ENCODE measurements around the gene C17orf100. TPM values are rescaled to one million over a fixed set of nuclear protein-coding genes. Genes with fewer than 3 reads are reported as not detected.

C17orf100 gene
- polyA plus RNA-seq (2011; rRNA removed) = 4.1 and 4.2 TPM in 2 replicates
- polyA plus RNA-seq (2012; cell fraction: cytosol; rRNA removed) = 2.1 and 2.9 TPM in 2 replicates
- 1.6 and 2.0 TPM in 2 replicates for polyA plus RNA-seq (2012; cell fraction: nucleus; rRNA removed)
- 2.4 to 3.1 TPM (median 2.6 TPM) in 3 replicates for polyA plus RNA-seq (2017; fragmentation: RNase III; extraction: RNeasy Plus Mini Kit Qiagen cat#74134 plus additional on column Dnase treatment)
- 1.9 TPM in 2 replicates for polyA minus RNA-seq (2011; rRNA and poly(A)+ RNA removed)

DNA sequence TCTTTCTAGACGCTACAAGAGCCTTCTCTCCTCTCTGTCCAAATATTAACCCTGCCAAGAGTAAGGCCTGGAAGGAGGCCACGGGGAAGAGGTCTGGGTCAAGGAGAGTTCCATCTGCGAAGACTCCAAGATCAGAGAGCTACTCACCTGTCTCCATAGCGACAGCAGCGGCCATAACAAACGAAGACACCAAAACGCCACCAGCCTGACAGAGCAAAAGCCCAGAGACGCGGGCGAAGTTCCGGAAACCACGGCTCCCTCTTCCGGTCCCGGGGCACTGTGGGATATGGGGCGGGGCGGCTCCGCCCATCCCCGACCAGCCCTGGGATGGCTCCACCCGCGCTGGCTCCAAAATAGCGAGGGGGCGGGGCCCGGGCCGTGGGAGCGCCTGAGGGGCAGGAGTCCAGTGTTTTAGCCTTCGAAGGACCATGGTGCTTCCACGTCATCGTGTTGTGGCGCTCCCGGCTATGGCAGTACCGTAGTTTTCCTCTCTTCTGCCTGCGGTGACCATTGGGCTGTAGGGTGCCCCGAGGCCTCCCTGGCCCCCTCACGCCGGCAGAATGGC is at the start of gene C17orf100, which contains the start of gene MED31:
C17orf100 (plus strand) TSS at position 409 of the 565 bp plus-strand sequence; CDS start at position 561, 152 bp downstream.
MED31 (minus strand) TSS at position 252 of the 565 bp plus-strand sequence; CDS start at position 175, 77 bp downstream.
- POLR2A ChIA-PET = interaction anchor here (1.4 to 1.8 kb wide), 2 partner anchors 11 to 384 kb away, joined by 3 to 12 read pairs; partner anchors contain the start of genes KIAA0753, SLC16A13 and TXNDC17
- WGBS (ENCODE audit: missing lambda C conversion rate) = 3% methylated on average over 24 of the region's 35 CpGs
- FAIRE-seq (peak; percentile 43), ATAC-seq (peak; percentile 92 to 97), DNase-seq (ENCODE audit: low read depth in 1 of 2, low spot score in 1 of 2) (peak; percentile 95 to 99)
- CTCF ChIA-PET = interaction anchor here (1.2 to 2.2 kb wide), 5 partner anchors 13 to 370 kb away, joined by 3 to 6 read pairs (median 4); no protein-coding TSS in a partner anchor
- no peaks in the 10 kb centered on the region for H3K9me3 ChIP-seq
- peaks cover 23% of the 10 kb centered on the region; the same call in 2 of the 3 replicates for H3K4me1 ChIP-seq
- H3K27ac ChIP-seq = peak within 1 kb of the TSS; percentile 82 to 88
- H3K4me2 ChIP-seq = peak within 1 kb of the TSS; percentile 92
- H3K4me3 ChIP-seq = peak within 1 kb of the TSS; percentile 87
- TF ChIP-seq RNF2 (IDR thresholded peaks at IDR 0.05; ENCODE audit: borderline replicate concordance, low read depth) = no peak; the same call in 1 of the 2 replicates
- TF ChIP-seq ZC3H11A (IDR thresholded peaks at IDR 0.05) = no peak
- TF ChIP-seq CBX2 (IDR thresholded peaks at IDR 0.05; ENCODE audit: borderline replicate concordance, low read depth) = no peak
- no peak for TF ChIP-seq HOXB5 (CRISPR knock-in tag; IDR thresholded peaks at IDR 0.05)
- no peak for TF ChIP-seq TFCP2L1 (CRISPR knock-in tag; IDR thresholded peaks at IDR 0.05)
- no peak for TF ChIP-seq FOXS1 (CRISPR knock-in tag; IDR thresholded peaks at IDR 0.05)
- no peak for TF ChIP-seq CHD2 (IDR thresholded peaks at IDR 0.05; ENCODE audit: low read length, partially characterized antibody)
- TF ChIP-seq EHF (CRISPR knock-in tag; IDR thresholded peaks at IDR 0.05) = no peak
- 0 out of 2 replicates have a peak, but pooled peaks have one; percentile 2 for TF ChIP-seq ESRRA (IDR thresholded peaks at IDR 0.05; ENCODE audit: borderline replicate concordance, low read length)
- TF ChIP-seq, protein P1, sequence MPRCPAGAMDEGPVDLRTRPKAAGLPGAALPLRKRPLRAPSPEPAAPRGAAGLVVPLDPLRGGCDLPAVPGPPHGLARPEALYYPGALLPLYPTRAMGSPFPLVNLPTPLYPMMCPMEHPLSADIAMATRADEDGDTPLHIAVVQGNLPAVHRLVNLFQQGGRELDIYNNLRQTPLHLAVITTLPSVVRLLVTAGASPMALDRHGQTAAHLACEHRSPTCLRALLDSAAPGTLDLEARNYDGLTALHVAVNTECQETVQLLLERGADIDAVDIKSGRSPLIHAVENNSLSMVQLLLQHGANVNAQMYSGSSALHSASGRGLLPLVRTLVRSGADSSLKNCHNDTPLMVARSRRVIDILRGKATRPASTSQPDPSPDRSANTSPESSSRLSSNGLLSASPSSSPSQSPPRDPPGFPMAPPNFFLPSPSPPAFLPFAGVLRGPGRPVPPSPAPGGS (IDR thresholded peaks at IDR 0.05) = peak; percentile 49; the same call in 1 of the 3 replicates
- TF ChIP-seq NPAS2 (CRISPR knock-in tag; IDR thresholded peaks at IDR 0.05; ENCODE audit: borderline replicate concordance) = no peak
- TF ChIP-seq, protein P2, sequence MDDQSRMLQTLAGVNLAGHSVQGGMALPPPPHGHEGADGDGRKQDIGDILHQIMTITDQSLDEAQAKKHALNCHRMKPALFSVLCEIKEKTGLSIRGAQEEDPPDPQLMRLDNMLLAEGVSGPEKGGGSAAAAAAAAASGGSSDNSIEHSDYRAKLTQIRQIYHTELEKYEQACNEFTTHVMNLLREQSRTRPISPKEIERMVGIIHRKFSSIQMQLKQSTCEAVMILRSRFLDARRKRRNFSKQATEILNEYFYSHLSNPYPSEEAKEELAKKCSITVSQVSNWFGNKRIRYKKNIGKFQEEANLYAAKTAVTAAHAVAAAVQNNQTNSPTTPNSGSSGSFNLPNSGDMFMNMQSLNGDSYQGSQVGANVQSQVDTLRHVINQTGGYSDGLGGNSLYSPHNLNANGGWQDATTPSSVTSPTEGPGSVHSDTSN (IDR thresholded peaks at IDR 0.05) = no peak
- TF ChIP-seq, protein P3, sequence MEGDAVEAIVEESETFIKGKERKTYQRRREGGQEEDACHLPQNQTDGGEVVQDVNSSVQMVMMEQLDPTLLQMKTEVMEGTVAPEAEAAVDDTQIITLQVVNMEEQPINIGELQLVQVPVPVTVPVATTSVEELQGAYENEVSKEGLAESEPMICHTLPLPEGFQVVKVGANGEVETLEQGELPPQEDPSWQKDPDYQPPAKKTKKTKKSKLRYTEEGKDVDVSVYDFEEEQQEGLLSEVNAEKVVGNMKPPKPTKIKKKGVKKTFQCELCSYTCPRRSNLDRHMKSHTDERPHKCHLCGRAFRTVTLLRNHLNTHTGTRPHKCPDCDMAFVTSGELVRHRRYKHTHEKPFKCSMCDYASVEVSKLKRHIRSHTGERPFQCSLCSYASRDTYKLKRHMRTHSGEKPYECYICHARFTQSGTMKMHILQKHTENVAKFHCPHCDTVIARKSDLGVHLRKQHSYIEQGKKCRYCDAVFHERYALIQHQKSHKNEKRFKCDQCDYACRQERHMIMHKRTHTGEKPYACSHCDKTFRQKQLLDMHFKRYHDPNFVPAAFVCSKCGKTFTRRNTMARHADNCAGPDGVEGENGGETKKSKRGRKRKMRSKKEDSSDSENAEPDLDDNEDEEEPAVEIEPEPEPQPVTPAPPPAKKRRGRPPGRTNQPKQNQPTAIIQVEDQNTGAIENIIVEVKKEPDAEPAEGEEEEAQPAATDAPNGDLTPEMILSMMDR (IDR thresholded peaks at IDR 0.05) = no peak
- no peak for TF ChIP-seq MYC (IDR thresholded peaks at IDR 0.05; ENCODE audit: borderline replicate concordance, low read length)
- TF ChIP-seq SREBF2 (IDR thresholded peaks at IDR 0.05) = no peak
- TF ChIP-seq BHLHE40 (IDR thresholded peaks at IDR 0.05; ENCODE audit: low read depth, low read length) = no peak
- no peak for TF ChIP-seq EHMT2 (IDR thresholded peaks at IDR 0.05; ENCODE audit: low read depth)
- 0 out of 2 replicates have a peak, but pooled peaks have one; percentile 18 for TF ChIP-seq FOSB (CRISPR knock-in tag; IDR thresholded peaks at IDR 0.05)
- no peak for TF ChIP-seq RARB (CRISPR knock-in tag; IDR thresholded peaks at IDR 0.05)
- TF ChIP-seq CEBPB (IDR thresholded peaks at IDR 0.05) = no peak
- no peak for TF ChIP-seq RCOR1 (IDR thresholded peaks at IDR 0.05; ENCODE audit: low read depth, low read length)
- TF ChIP-seq EP300 (IDR thresholded peaks at IDR 0.05) = no peak
- peak; percentile 76 to 85; a peak in 4 of 5 replicates for TF ChIP-seq JUN (IDR thresholded peaks at IDR 0.05)
- peak; percentile 53; the same call in 1 of the 2 replicates for TF ChIP-seq PHF8 (IDR thresholded peaks at IDR 0.05; ENCODE audit: borderline replicate concordance, low read depth)
- TF ChIP-seq ZNF302 (CRISPR knock-in tag; IDR thresholded peaks at IDR 0.05) = no peak
- TF ChIP-seq, protein P4, sequence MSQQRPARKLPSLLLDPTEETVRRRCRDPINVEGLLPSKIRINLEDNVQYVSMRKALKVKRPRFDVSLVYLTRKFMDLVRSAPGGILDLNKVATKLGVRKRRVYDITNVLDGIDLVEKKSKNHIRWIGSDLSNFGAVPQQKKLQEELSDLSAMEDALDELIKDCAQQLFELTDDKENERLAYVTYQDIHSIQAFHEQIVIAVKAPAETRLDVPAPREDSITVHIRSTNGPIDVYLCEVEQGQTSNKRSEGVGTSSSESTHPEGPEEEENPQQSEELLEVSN (IDR thresholded peaks at IDR 0.05; ENCODE audit: borderline replicate concordance, low read depth) = no peak
- TF ChIP-seq CBX8 (IDR thresholded peaks at IDR 0.05) = no peak
- no peak for TF ChIP-seq POLR2AphosphoS2 (conservative IDR thresholded peaks at IDR 0.05; ENCODE audit: low read length)
- TF ChIP-seq, protein P5, sequence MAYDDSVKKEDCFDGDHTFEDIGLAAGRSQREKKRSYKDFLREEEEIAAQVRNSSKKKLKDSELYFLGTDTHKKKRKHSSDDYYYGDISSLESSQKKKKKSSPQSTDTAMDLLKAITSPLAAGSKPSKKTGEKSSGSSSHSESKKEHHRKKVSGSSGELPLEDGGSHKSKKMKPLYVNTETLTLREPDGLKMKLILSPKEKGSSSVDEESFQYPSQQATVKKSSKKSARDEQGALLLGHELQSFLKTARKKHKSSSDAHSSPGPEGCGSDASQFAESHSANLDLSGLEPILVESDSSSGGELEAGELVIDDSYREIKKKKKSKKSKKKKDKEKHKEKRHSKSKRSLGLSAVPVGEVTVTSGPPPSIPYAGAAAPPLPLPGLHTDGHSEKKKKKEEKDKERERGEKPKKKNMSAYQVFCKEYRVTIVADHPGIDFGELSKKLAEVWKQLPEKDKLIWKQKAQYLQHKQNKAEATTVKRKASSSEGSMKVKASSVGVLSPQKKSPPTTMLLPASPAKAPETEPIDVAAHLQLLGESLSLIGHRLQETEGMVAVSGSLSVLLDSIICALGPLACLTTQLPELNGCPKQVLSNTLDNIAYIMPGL (CRISPR knock-in tag; IDR thresholded peaks at IDR 0.05; ENCODE audit: borderline replicate concordance) = no peak
- TF ChIP-seq, protein P6, sequence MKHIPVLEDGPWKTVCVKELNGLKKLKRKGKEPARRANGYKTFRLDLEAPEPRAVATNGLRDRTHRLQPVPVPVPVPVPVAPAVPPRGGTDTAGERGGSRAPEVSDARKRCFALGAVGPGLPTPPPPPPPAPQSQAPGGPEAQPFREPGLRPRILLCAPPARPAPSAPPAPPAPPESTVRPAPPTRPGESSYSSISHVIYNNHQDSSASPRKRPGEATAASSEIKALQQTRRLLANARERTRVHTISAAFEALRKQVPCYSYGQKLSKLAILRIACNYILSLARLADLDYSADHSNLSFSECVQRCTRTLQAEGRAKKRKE (CRISPR knock-in tag; IDR thresholded peaks at IDR 0.05; ENCODE audit: low read depth) = no peak
- TF ChIP-seq, protein P7, sequence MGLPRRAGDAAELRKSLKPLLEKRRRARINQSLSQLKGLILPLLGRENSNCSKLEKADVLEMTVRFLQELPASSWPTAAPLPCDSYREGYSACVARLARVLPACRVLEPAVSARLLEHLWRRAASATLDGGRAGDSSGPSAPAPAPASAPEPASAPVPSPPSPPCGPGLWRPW (IDR thresholded peaks at IDR 0.05) = no peak
- peak; percentile 40; the same call in 1 of the 2 replicates for TF ChIP-seq KDM5A (IDR thresholded peaks at IDR 0.05)
- TF ChIP-seq NR3C1 (IDR thresholded peaks at IDR 0.05) = no peak
